ENCODE data around the gene TEPSIN. TPM values are rescaled to one million over a fixed set of nuclear protein-coding genes. Genes with fewer than 3 reads are reported as not detected.

The TEPSIN gene
- total and polyA plus RNA-seq, 2 of the 13 experiments (the other 11 are each of a cell fraction or from before 2014, with no cell fraction given): 16.1 to 18.8 TPM

DNA sequence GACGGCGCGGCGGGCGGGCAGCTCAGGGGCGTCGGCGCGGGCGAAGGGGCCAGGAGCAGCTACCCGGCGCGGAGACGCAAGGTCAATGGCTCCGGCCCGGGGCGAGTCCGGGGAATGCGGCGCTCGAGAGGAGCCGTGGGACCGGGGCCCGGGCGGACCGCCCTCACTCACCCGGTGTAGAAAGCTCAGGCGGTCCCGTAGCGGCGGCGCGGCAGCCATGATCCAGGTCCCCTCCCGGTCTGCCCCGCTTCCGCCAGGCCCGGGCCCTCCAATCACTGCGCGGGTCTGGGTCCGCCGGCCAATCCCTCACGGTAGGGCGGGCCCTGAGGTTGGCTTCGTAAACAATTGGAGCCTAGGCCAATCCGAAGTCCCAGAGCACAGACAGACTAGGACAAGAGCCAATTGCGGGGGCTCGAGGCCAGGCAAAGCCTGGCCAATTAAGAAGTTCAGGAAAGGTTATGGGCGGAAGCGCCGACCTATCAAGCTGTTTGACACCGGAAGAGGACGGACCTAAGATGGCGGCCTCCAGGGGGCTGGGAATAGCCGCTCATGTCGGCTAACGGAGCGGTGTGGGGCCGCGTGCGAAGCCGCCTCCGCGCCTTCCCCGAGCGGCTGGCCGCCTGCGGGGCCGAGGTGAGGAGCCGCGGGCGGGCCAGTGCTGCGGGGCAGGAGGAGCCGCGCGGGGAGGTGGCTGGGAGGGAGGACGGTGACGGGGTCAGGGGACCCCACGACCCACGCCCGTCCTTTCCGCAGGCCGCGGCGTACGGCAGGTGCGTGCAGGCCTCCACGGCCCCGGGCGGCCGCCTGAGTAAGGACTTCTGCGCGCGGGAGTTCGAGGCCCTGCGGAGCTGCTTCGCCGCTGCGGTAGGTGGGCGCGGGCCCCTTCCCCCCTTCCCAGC, at the start of gene TEPSIN, which contains the start of gene NDUFAF8 (continued):
- TF ChIP-seq, protein P1, sequence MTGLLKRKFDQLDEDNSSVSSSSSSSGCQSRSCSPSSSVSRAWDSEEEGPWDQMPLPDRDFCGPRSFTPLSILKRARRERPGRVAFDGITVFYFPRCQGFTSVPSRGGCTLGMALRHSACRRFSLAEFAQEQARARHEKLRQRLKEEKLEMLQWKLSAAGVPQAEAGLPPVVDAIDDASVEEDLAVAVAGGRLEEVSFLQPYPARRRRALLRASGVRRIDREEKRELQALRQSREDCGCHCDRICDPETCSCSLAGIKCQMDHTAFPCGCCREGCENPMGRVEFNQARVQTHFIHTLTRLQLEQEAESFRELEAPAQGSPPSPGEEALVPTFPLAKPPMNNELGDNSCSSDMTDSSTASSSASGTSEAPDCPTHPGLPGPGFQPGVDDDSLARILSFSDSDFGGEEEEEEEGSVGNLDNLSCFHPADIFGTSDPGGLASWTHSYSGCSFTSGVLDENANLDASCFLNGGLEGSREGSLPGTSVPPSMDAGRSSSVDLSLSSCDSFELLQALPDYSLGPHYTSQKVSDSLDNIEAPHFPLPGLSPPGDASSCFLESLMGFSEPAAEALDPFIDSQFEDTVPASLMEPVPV (CRISPR knock-in tag; IDR thresholded peaks at IDR 0.05): peak; percentile 21; the same call in 1 of the 2 replicates
- no peak for TF ChIP-seq ZNF292 (CRISPR knock-in tag; IDR thresholded peaks at IDR 0.05; ENCODE audit: borderline replicate concordance, low read depth)
- TF ChIP-seq FOXA3 (CRISPR knock-in tag; IDR thresholded peaks at IDR 0.05): peak; percentile 54
- TF ChIP-seq SPEN (CRISPR knock-in tag; IDR thresholded peaks at IDR 0.05; ENCODE audit: low read depth): peak; percentile 74
- TF ChIP-seq DPF2 (CRISPR knock-in tag; IDR thresholded peaks at IDR 0.05; ENCODE audit: borderline replicate concordance, low read depth): no peak
- peak; percentile 70 for TF ChIP-seq TAF1 (CRISPR knock-in tag; IDR thresholded peaks at IDR 0.05)
- TF ChIP-seq CBX5 (CRISPR knock-in tag; IDR thresholded peaks at IDR 0.05; ENCODE audit: borderline replicate concordance): no peak
- TF ChIP-seq, protein P2, sequence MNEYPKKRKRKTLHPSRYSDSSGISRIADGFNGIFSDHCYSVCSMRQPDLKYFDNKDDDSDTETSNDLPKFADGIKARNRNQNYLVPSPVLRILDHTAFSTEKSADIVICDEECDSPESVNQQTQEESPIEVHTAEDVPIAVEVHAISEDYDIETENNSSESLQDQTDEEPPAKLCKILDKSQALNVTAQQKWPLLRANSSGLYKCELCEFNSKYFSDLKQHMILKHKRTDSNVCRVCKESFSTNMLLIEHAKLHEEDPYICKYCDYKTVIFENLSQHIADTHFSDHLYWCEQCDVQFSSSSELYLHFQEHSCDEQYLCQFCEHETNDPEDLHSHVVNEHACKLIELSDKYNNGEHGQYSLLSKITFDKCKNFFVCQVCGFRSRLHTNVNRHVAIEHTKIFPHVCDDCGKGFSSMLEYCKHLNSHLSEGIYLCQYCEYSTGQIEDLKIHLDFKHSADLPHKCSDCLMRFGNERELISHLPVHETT (CRISPR knock-in tag; conservative IDR thresholded peaks at IDR 0.05): peak; percentile 26; the same call in 1 of the 2 replicates
- TF ChIP-seq, protein P3, sequence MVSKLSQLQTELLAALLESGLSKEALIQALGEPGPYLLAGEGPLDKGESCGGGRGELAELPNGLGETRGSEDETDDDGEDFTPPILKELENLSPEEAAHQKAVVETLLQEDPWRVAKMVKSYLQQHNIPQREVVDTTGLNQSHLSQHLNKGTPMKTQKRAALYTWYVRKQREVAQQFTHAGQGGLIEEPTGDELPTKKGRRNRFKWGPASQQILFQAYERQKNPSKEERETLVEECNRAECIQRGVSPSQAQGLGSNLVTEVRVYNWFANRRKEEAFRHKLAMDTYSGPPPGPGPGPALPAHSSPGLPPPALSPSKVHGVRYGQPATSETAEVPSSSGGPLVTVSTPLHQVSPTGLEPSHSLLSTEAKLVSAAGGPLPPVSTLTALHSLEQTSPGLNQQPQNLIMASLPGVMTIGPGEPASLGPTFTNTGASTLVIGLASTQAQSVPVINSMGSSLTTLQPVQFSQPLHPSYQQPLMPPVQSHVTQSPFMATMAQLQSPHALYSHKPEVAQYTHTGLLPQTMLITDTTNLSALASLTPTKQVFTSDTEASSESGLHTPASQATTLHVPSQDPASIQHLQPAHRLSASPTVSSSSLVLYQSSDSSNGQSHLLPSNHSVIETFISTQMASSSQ (IDR thresholded peaks at IDR 0.05; ENCODE audit: low read depth): no peak
- TF ChIP-seq, protein P3 (CRISPR knock-in tag; IDR thresholded peaks at IDR 0.05; ENCODE audit: borderline replicate concordance): peak; percentile 7; the same call in 1 of the 2 replicates
- no peak for TF ChIP-seq GTF2F1 (IDR thresholded peaks at IDR 0.05; ENCODE audit: low read length)
- TF ChIP-seq ZFY (CRISPR knock-in tag; IDR thresholded peaks at IDR 0.05): peak; percentile 94
- TF ChIP-seq, protein P4, sequence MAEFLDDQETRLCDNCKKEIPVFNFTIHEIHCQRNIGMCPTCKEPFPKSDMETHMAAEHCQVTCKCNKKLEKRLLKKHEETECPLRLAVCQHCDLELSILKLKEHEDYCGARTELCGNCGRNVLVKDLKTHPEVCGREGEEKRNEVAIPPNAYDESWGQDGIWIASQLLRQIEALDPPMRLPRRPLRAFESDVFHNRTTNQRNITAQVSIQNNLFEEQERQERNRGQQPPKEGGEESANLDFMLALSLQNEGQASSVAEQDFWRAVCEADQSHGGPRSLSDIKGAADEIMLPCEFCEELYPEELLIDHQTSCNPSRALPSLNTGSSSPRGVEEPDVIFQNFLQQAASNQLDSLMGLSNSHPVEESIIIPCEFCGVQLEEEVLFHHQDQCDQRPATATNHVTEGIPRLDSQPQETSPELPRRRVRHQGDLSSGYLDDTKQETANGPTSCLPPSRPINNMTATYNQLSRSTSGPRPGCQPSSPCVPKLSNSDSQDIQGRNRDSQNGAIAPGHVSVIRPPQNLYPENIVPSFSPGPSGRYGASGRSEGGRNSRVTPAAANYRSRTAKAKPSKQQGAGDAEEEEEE (CRISPR knock-in tag; IDR thresholded peaks at IDR 0.05; ENCODE audit: borderline replicate concordance): no peak
- TF ChIP-seq, protein P5, sequence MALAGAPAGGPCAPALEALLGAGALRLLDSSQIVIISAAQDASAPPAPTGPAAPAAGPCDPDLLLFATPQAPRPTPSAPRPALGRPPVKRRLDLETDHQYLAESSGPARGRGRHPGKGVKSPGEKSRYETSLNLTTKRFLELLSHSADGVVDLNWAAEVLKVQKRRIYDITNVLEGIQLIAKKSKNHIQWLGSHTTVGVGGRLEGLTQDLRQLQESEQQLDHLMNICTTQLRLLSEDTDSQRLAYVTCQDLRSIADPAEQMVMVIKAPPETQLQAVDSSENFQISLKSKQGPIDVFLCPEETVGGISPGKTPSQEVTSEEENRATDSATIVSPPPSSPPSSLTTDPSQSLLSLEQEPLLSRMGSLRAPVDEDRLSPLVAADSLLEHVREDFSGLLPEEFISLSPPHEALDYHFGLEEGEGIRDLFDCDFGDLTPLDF (CRISPR knock-in tag; IDR thresholded peaks at IDR 0.05): 0 out of 2 replicates have a peak, but pooled peaks have one; percentile 54
- peak; percentile 67 for TF ChIP-seq XRCC5 (optimal IDR thresholded peaks at IDR 0.05; ENCODE audit: low read length)
- peak; percentile 43; the same call in 1 of the 2 replicates for TF ChIP-seq PHF21A (CRISPR knock-in tag; IDR thresholded peaks at IDR 0.05)
- TF ChIP-seq RCOR2 (CRISPR knock-in tag; IDR thresholded peaks at IDR 0.05): no peak
- peak; percentile 58; the same call in 1 of the 2 replicates for TF ChIP-seq ETV5 (CRISPR knock-in tag; IDR thresholded peaks at IDR 0.05; ENCODE audit: borderline replicate concordance)
